HG02870 (cell line): ENCODE results near the gene MRAS.

ENCODE experiments used
- ATAC-seq: cut with Tn5 transposase; IDR thresholded peaks from one replicate; pipeline ENCODE4 v1.9.1; 2021; ENCODE audit warnings: mild to moderate bottlenecking, moderate library complexity; ENCODE audit not compliant: unreplicated experiment

The MRAS gene

DNA sequence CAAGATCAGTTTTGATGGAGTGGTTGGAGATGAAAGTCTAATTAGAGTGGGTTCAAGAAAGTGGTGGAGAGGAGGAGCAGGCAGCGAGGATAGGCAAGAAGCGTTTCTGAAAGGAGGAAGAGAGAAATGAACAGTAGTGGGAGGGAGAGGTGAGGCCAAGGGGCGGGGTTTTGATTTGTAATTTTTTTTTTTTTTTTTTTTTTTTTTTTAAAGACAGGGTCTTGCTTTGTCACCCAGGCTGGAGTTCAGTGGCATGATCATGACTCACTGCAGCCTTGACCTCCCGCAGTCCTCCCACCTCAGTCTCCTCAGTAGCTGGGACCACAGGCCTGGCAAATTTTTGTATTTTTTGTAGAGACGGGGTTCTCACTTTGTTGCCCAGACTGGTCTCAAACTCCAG is 36.6 kb downstream of the MRAS start:
- no peak for ATAC-seq

DNA sequence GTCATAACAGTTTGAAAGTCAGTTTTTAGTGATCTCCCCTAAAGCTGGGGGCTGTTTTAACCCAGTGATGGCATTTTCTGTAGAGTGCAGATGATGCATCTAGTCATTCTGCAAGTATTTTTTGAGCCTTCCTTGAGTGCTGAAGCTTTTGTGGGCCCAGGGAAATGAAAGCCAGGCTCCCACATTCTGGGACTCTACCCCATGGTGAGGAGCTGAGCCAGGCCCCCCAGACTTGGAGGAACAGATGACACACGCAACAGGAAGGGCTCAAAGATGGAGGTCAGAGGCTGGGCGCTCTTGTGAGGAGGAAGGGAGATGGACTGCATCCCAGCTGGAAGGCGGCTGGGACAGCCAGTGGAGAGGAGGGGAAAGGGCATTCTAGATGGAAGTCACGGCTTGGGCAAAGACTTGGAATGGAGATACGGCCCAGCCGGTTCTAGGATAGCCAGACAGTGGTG is 40.8 kb downstream of the MRAS start:
- no peak for ATAC-seq

DNA sequence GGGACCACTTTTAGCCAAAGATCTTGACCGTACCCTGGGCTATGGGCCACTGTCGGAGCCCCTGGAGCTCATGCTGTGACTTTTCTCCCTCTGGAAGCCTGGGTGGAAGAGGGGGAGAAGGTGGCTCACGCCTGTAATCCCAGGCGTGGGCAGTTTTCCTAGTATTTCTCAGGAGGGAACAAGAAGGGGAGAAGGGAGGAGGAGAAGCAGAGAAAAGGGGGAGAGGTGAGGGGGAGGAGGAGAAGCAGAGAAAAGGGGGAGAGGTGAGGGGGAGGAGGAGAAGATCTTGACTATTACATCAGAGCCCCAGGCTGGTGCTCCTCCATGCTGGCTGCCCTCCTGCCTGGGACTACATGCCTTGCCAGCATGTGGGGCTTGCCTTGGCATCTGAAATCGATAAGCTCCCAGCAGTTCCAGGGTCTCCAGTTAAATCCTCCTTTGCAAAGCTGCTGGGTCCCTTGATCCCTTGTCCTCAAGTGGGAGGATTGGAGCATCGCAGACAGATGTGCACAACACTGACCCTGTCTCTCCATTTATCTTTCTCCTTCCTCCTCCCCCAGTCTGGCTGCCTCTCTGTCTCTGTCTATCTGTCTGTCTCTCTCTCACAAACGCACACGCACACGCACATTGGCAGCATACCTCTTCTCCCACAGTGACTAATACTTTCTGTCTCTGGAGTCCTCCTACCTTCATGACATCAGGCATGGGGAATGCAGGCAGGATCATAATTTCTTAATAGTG is 41.6 kb downstream of the MRAS start:
- ATAC-seq = no peak

DNA sequence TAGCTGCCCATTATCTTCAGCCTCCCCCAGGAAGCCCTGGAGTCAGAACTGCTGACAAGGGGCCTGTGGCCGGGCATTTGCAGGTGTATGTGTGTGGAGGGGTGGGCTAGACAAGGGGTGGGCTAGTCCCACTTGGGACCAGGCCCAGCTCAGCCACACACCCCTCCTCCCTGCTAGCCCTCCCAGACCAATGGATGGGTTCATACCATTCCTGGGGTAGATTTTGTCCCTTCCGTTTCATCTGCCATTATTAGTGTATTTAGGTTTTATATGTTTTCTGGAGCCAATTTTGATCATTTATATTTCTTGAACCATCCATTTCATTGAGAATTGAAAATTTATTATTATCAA is 42.2 kb downstream of the MRAS start:
- ATAC-seq = no peak

DNA sequence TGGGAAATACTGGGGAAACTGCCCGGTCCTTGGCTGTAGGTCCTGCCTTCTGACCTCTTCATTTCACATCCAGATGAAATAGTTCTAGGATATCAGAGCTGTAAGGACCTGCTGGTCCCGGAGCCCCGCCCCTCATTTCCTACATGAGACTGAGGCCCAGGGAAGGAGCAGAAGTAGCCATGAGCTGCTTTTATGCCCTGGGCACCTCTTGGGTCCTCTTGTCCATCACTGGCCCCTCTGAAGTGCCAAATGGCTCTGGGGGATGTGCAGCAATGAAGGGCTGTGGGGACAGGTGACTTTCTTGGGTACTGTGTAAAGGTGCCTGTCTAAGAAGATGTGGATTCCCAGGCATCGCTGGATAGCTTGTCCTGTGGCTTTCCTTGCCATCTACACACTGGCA is 45.8 kb downstream of the MRAS start:
- ATAC-seq = no peak

DNA sequence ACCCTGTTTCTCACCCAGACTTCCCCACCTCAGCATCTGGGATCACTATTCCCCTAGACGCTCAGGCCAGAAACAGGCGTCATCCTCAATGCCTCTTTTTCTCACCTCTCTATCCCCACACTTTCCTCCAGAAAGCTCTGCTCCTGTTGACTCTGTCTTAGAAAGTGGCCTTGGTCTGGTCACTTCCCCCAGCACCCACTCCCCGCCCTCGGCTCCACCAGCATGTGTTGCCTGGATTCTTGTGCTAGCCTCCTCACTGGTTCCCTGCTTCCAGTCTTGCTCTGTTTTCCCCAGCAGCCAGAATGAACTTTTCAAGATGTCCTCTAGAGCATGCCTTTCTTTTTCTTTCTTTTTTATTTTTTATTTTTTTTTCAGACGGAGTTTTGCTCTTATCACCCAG is 46.3 kb downstream of the MRAS start:
- ATAC-seq = no peak

DNA sequence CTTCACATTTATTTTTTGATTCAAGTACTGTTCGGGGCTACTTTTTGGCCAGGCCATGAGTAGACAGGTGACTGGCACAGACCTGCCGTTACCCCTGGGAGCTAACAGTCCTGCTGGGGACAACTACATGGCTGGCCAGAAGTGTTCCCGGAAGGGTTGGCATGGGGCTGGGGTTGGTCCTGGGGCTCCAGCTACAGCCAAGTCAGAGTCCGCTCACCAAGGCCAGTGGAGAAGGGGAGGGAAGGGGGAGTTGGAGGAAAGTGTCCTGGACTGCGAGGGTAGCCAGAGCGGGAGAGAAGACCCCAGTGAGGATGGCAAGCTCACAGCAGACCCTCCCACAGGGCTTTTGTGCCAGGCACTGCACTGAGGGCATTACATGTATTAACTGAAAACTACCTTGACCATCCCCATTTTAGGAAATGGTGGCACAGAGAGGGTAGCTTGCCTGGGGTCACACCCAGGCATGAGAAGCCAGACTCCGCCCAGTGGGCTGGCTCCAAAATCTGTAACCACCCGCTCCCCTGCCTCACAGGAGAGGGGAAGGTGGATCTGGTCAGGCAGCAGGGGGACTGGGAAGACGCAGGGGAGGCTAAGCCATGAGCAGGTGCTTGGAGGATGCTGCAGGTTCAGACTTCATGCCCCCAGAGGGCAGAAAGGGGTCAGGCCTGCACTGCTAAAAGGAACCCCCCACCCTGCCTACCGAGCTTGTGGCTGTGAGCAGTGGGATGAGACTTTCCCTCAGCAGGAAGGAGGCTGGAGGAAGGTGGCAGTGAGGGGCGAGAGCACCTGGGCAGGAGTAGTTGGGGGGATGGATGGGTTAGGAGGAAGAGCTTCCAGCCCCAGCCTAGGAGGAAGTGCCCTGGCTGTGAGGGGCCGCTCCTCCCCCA is 47.7 kb downstream of the MRAS start:
- no peak for ATAC-seq

DNA sequence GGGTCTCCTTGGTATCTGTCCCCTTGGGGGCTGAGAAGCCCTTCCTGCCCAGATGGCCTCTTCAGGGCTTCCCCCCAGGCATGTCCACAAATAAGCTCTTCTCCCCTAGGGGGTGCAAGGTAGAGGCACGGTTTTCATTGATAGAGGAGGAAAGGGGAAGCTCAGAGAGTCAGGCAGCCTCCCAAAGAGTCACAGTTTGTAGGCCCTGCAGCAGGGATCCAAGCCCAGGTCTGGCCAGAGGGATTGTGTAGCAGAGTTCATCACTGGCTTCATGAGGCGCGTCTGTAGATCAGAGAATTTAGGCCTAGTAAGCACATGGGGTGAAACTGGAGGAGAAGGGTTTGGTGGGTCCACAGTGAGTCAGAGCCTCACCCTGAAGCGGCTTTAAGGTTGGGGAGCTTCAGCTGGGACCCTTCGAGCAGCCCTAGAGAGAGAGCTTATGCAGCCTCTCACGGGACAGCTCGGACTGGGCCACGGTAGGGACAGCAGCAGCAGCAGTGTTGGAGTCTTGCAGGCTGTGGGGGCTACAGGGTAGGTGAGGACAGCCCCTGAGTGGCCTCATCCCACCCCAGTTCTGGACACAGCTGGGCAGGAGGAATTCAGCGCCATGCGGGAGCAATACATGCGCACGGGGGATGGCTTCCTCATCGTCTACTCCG is 48.5 kb downstream of the MRAS start:
- ATAC-seq = no peak

DNA sequence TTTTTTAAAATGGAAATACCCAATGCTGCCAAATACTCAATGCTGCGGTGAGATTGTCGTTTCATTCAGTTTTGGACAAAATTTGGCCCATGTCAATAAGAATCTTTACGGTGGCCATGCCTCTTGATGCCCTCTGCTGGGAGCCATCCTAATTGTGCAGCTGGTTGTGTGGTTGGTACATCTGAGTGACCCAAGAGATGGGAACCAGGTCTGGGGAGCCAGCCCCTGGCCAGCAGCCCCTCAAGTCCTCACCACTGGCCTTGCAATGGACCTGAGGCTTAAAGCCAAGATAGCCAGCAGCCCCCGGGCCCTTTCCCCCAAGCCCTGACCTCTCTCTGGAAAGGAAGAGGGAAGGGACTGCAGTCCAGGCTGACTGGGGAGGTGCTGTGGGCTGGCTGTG is 49.6 kb downstream of the MRAS start:
- ATAC-seq = no peak

DNA sequence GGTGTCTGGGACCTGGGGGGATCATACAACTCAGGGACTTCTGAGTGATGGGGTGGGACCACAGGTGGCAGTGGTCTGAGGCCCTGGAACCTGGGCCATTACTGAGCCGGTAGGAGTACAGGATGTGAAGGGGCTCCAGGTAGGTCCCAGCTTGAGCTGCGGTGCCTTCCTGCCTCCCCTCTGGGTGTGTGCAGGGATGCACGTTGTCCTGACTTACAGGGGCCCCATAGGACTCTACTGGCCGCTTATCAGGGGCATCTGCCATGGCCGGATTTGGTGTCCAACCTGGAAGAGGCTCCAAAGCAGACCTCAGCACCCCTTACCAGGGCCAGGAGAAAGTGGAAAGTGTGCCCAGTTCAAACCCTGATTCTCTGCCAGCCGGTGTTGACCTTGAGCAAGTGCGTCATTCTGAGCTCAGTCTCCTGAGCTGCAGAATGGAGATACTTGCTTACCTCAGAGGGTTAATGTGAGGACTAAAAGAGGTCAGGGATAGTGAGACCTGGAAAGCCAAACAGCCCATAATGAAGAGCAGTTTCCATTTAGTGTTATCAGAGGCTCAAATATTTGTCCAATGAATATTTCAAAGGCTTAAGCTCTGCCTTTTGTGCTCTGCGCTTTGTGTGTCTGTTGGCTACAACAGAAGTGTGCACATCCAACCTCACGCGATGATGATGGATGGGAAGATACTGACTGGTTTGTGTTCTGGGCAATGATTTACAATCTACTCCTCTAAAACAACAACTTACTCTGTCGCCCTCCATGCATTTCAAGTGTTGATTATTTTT is 50.6 kb downstream of the MRAS start:
- ATAC-seq = no peak

DNA sequence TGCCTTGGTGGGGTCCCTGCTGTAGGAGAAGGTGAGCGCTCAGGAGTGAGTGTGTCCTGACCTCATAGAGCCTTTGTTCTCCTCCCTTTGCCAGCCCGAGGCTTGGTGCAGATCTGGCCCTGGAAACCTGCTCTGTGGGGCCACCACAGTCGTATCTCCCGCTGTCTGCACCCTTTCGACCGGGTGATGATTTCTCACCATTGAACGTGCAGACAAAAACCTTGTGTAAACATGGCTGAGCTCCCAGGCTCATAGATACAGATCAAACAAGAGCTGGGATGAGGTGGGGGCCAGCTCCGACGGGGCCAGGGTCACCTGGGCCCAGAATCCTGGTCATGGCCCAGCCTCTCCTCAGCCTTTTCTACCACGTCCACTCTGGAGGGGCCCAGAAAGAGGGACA is 51.4 kb downstream of the MRAS start:
- ATAC-seq = no peak

DNA sequence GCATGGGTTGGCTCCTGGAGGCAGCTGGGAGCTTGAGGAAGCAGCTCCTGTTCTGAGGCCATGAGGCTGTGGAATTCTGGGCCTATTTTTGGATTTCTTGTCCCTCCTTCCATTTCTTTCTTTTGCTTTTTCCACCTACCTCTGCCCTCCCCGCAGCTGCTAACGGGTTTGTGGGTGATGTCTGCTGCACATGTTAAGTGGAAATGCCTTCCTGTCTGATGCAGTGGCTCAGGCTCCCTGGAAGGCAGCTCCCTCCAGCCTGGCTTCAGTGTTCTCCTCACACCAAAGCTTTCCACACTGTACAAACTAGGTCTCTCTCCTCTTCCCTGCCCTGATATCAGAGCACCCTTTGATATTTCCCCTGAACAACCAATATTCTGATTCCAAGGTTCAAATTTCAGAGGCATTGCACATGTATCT is 52.3 kb downstream of the MRAS start:
- no peak for ATAC-seq

DNA sequence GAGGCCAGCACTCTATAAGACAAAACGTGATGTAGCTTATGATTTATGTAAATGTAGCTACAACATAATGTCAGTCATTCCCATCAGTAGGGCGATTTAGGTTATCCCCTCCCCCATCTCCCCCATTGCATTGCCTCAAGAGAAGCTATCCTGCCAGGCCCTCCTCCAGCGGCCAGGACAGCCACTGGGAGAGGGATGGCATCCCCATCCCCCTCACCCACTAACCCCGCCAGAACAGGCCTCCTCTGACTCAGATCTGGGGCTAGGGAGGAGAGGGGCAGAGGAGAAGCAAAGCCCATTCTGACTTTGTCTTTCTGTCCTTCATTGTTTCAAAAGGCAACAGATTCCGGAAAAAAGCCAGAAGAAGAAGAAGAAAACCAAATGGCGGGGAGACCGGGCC is 53.5 kb downstream of the MRAS start:
- ATAC-seq = no peak

DNA sequence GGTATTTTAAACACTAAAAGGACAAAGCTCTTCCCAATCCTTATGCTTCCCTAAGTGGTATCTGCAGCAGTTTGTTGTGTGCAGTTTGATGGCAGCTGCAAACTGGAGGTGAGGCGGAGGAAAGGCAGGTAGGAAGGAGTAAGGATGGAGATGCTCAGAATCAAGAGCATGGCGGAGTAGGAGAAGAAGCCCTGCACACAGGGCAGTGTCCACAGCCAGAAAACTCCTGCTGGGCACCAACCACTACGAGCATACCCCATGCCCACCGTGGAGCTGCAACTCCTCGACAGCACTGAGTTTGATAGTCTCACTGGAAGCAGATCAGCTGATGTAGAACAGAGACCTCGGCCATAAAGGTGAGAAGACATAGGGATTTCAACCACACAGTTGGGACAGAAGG is 55.7 kb downstream of the MRAS start:
- ATAC-seq = no peak

DNA sequence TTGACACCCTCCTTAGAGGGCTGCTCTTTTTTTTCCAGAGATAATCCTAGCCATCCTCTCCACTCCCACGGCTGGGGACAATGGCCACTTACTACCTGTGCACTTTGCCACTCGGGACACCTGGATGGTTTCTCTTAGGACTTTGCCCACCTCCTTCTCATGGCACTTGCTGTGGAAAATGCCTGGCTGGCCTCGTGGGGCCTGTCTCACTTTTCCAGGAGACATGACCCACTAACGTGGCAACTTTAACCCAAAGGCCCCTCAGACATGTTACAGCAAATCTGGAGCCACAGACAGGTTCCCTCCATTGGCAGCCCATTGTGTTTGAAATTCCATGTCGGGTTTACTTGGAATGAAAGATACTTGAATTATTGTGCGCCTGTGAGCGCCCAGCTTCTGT is 56.6 kb downstream of the MRAS start:
- ATAC-seq = no peak

DNA sequence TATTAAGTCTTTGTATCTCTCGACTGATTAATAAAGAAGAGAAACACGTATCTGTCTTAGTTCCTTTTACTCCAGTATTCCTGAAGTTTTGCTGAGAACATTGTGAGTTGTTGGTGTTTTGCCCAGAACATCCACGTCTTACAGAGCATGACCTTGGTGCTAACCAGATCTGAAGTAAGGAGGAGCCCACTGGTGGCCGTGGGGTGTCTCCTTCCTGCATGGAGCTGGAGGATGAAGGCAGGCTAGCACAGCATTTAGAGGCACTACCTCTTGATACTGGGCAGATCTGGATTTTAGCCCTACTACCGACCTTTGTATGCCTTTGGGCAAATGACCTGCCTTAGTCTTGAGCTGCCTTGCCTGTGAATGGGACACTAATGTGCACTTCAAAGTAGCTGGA is 57.1 kb downstream of the MRAS start:
- no peak for ATAC-seq

DNA sequence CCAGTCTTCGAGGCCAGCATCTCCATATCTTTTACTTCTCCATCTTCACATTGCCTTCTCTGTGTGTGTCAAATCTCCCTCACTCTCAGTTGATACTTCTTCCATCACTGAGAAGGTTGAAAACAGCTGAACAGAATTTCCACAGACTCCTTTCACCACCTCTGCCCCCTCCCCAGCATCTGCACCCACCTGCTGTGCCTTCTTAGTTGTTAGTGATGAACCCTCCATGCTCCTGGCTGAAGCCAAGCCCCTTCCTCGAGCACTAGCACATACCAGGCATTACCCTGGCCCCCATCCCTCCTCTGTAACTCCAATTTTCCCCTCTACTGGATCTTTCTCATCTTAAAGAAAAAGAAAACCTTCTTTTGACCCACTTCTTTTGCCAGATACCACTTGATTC is 58.2 kb downstream of the MRAS start:
- ATAC-seq = no peak

DNA sequence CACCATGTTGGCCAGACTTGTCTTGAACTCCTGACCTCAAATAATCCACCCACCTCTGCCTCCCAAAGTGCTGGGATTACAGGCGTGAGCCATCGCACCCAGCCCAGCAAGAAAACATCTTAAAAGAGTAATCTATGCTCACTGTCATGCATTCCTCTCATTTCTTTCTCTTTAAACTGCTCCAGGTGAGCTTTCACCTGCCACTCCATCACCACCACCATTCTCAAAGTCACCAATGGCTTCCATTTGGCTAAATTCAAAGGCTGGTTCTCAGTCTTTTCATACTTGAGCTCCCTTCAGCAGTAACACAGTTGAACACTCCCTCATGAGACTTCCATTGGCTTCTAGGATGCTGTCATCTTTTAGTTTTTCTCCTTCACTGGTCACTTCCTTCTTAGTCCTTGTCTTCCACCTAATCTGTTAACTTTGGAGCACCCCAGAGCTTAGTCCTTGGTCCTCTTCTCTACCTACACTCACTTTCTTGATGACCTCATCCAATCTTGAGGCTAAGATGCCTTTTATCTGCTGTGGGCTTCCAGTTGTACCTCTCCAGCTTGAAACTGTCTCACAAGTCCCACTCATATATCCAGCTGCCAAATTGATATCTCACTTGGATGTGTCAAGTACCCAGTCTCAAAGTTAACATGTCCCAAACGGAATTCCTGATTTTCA is 59.0 kb downstream of the MRAS start:
- ATAC-seq = no peak

DNA sequence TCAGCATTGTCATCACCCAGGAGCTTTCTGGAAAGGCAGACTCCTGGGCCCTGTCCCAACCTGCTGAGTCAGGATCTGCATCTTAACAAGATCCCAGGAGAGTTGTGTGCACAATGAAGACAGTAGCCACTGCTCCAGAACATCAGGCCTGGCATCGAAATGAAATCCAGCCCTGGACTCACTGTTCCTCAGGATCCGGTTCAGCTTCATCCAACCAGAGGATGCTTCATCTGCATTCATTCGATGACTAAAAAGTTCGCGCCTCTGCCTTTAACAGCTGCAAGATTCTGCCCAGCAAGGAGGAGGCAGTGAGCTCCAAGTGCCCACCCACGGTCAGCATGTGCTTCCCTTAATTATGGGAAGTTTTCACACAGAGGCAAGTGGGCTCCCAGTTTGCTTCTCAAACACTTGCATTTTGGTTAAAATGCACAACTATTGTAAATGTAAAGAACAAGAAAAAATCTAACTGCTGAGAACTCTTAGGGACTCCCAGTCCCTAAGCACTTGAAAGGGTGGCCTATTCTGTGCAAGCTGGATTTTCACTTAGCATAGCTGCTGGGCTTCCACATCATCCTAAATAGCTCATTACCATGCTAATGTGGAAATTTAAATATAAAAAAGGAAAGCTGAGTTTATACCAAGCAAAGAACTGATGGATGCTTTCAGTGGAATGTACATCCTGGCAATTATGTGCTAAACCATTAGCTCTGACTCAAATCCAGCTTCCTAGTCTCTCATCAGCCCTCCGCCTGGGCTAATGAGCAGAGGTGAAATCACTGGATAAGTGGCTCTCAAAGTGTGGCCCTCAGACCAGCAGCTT is 60.6 kb downstream of the MRAS start:
- no peak for ATAC-seq
